GM12878 (cell line): ENCODE data around the gene DIO2. TPM values are rescaled to one million over a fixed set of nuclear protein-coding genes. Genes with fewer than 3 reads are reported as not detected.

Experiments used
- ATAC-seq: fragments of 200-7000 bp; cut with Tn5 transposase; 3 replicates; pipeline ENCODE4 v1.9.1; 2020; ENCODE audit warnings: mild to moderate bottlenecking, moderate library complexity
- BruUV-seq: library from RNA; stranded (reverse); fragments of 400-500 nt; replicated peaks from 2 replicates; lab custom pipeline; 2021; lab: Mats Ljungman, UMichigan
- CTCF ChIA-PET: fragments of 300-600 bp; sonication (Branson Sonifier 250); formaldehyde crosslinking; extraction: SDS; loops from one replicate; lab custom pipeline; 2021; ENCODE audit warnings: inconsistent platforms; lab: Yijun Ruan, JAX
- POLR2A ChIA-PET: fragments of 350-600 bp; formaldehyde crosslinking; extraction: SDS; loops from one replicate; lab custom pipeline; 2021; ENCODE audit warnings: inconsistent platforms; lab: Charles Lee
- RAD21 ChIA-PET: fragments of 300-600 bp; sonication (Branson Sonifier 250); formaldehyde crosslinking; loops from one replicate; lab custom pipeline; 2023; ENCODE audit warnings: antibody characterized with exemption; ENCODE audit not compliant: unreplicated experiment; lab: Charles Lee
- SMC1A ChIA-PET: fragments of 300-600 bp; sonication (Branson Sonifier 250); formaldehyde crosslinking; loops from one replicate; lab custom pipeline; 2023; ENCODE audit not compliant: unreplicated experiment, uncharacterized antibody; lab: Charles Lee
- DNase-seq: peaks from one replicate; pipeline ENCODE4 v3.0.0-alpha.2; 2011; ENCODE audit warnings: low read depth, low spot score
- FAIRE-seq: peaks from 3 replicates; lab custom pipeline; 2011; peaks lifted over from hg19 to GRCh38; lab: Jason Lieb, UNC
- H2AFZ ChIP-seq: 2 replicates; pipeline ENCODE4 v1.6.0; 2011; ENCODE audit warnings: low read depth, low read length, control low read depth; ENCODE audit not compliant: control insufficient read depth
- H3K27ac ChIP-seq: 2 replicates; pipeline ENCODE4 v1.5.1; 2011; ENCODE audit warnings: control low read depth; ENCODE audit not compliant: control insufficient read depth, insufficient read depth
- H3K27me3 ChIP-seq, 2 experiments: replicated peaks in 1 of 2; 2 replicates each; pipeline versions ENCODE4 v1.6.0 to v1.6.1; 2011; ENCODE audit warnings: low read length in 1 of 2; ENCODE audit not compliant: control insufficient read depth in 2 of 2, insufficient read depth in 2 of 2
- H3K36me3 ChIP-seq, 2 experiments: 2 replicates each; pipeline ENCODE4 v1.5.1; 2011; ENCODE audit warnings: low read length in 1 of 2; ENCODE audit not compliant: control insufficient read depth in 2 of 2, insufficient read depth in 2 of 2
- H3K4me1 ChIP-seq: 2 replicates; pipeline ENCODE4 v1.6.1; 2011; ENCODE audit warnings: mild to moderate bottlenecking, low read length, moderate library complexity, mixed read lengths; ENCODE audit not compliant: control insufficient read depth, insufficient read depth
- H3K4me2 ChIP-seq: 2 replicates; pipeline ENCODE4 v1.6.0; 2011; ENCODE audit warnings: control low read depth; ENCODE audit not compliant: control insufficient read depth, insufficient read depth
- H3K4me3 ChIP-seq: fragments of 200-600 bp; sonication (generic); 2 replicates; pipeline ENCODE4 v1.5.1; 2016
- H3K79me2 ChIP-seq: 2 replicates; pipeline ENCODE4 v1.6.0; 2011; ENCODE audit warnings: low read length; ENCODE audit not compliant: control insufficient read depth, insufficient read depth
- H3K9ac ChIP-seq: 2 replicates; pipeline ENCODE4 v1.8.0; 2011; ENCODE audit warnings: low read length, control low read depth, mixed read lengths; ENCODE audit not compliant: control insufficient read depth, insufficient read depth
- H3K9me3 ChIP-seq: replicated peaks from 3 replicates; pipeline ENCODE4 v1.5.1; 2011; ENCODE audit warnings: mild to moderate bottlenecking, low read length; ENCODE audit not compliant: control insufficient read depth, insufficient read depth
- H4K20me1 ChIP-seq: 2 replicates; pipeline ENCODE4 v1.6.0; 2011; ENCODE audit not compliant: control insufficient read depth, insufficient read depth
- CHD2 ChIP-seq: IDR thresholded peaks from 2 replicates; pipeline ENCODE4 v1.6.1; 2011; ENCODE audit warnings: low read depth, low read length, improper control_type of control experiment, borderline replicate concordance
- E2F8 ChIP-seq: fragments of 450-650 bp; IDR thresholded peaks from 2 replicates; pipeline ENCODE4 v1.6.1; 2018; ENCODE audit warnings: mild to moderate bottlenecking, low read depth, moderate library complexity; ENCODE audit not compliant: partially characterized antibody
- ESRRA ChIP-seq: IDR thresholded peaks from 2 replicates; pipeline ENCODE4 v1.6.1; 2012; ENCODE audit warnings: mild to moderate bottlenecking, low read length, improper control_type of control experiment
- NFYA ChIP-seq: IDR thresholded peaks from 2 replicates; pipeline ENCODE4 v1.6.1; 2011; ENCODE audit warnings: low read depth, mild to moderate bottlenecking, low read length, improper control_type of control experiment, borderline replicate concordance
- POLR2AphosphoS5 ChIP-seq: IDR thresholded peaks from 2 replicates; pipeline ENCODE4 v1.6.1; 2011; ENCODE audit warnings: mild to moderate bottlenecking, low read length, inconsistent platforms
- POU2F2 ChIP-seq: IDR thresholded peaks from 3 replicates; pipeline ENCODE4 v1.6.1; 2011; ENCODE audit warnings: low read depth, mild to moderate bottlenecking, low read length, borderline replicate concordance
- RELA ChIP-seq: fragments of 450-650 bp; IDR thresholded peaks from 2 replicates; pipeline ENCODE4 v1.8.0; 2014; ENCODE audit warnings: borderline replicate concordance; ENCODE audit not compliant: partially characterized antibody
- SREBF2 ChIP-seq: IDR thresholded peaks from 2 replicates; pipeline ENCODE4 v1.6.1; 2012; ENCODE audit warnings: mild to moderate bottlenecking, low read length
- SUPT20H ChIP-seq: IDR thresholded peaks from 2 replicates; pipeline ENCODE4 v1.6.1; 2011; ENCODE audit warnings: low read depth, mild to moderate bottlenecking, low read length, moderate library complexity, borderline replicate concordance; ENCODE audit not compliant: control insufficient read depth
- TAF1 ChIP-seq: IDR thresholded peaks from 2 replicates; pipeline ENCODE4 v1.6.1; 2011; ENCODE audit warnings: mild to moderate bottlenecking, low read depth, low read length, borderline replicate concordance
- USF1 ChIP-seq: IDR thresholded peaks from 2 replicates; pipeline ENCODE4 v1.6.1; 2011; ENCODE audit warnings: borderline replicate concordance, low read depth, mild to moderate bottlenecking, moderate library complexity, mixed read lengths, low read length; ENCODE audit not compliant: insufficient read depth; ENCODE audit errors: extremely low read length
- ZBTB4 ChIP-seq: fragments of 450-650 bp; formaldehyde crosslinking; IDR thresholded peaks from 2 replicates; pipeline ENCODE4 v1.4.0; 2022; ENCODE audit warnings: mild to moderate bottlenecking, moderate library complexity
- WGBS: methylation state at CpG from one replicate; pipeline ENCODE4 v1.1.6; 2016; ENCODE audit warnings: low lambda C conversion rate; ENCODE audit not compliant: insufficient replicate concordance, insufficient coverage; ENCODE audit errors: missing lambda C conversion rate; 5-methylcytosine and 5-hydroxymethylcytosine counted together
- in situ Hi-C: fragments of 300-500 bp; cut with MboI; formaldehyde crosslinking; loops from 9 replicates; pipeline ENCODE4 v1.14.3; 2018; ENCODE audit warnings: mixed read lengths
- intact Hi-C: fragments of 100-400 bp; cut with micrococcal nuclease; formaldehyde crosslinking; loops from one replicate; pipeline ENCODE4 v1.14.2; 2022; ENCODE audit not compliant: unreplicated experiment
- polyA plus RNA-seq, 11 experiments: library from polyadenylated mRNA; depleted of rRNA in 4 of 11; unstranded in 6 of 11; stranded (reverse) in 5 of 11; fragments of >200 nt; fragmentation: Nextera tagmentation in 4 of 11; fragmentation: Illumina TruSeq in 1 of 11; extraction: Ambion mirVana in 4 of 11; extraction: Trizol in 1 of 11; gene quantifications; 1 replicate in 1 of 11; 2 replicates in 10 of 11; pipeline versions ENCODE4 v1.2.1 to v1.2.3, GENCODE V29; 2011 to 2016; ENCODE audit warnings: inconsistent platforms in 2 of 11, missing spikeins in 2 of 11, low read depth in 1 of 11
- total RNA-seq, 4 experiments: library from RNA; depleted of rRNA in 3 of 4; stranded (reverse); fragments of >200 nt in 3 of 4; fragmentation: Illumina TruSeq in 1 of 4; extraction: Trizol in 1 of 4; gene quantifications; 2 replicates each; pipeline versions ENCODE4 v1.2.1 to v1.2.3, GENCODE V29; 2013 to 2021

Gene DIO2
- total and polyA plus RNA-seq, 10 of the 15 experiments (the other 5 are each of a cell fraction or from before 2014, with no cell fraction given), result not detected

- Histone ChIP-seq H2AFZ (no peak overlapping the region), H3K9me3 (no peaks in the 10 kb centered on the region), H3K4me3 (no peak overlapping the region), H3K4me1 (no peaks in the 10 kb centered on the region), H3K27me3 (no peaks in the 10 kb centered on the region), H3K79me2 (no peaks in the 10 kb centered on the region), H3K36me3 (no peaks in the 10 kb centered on the region), H4K20me1 (no peaks in the 10 kb centered on the region), H3K27ac (no peak overlapping the region), H3K9ac (no peak overlapping the region), H3K4me2 (no peak overlapping the region)
- ATAC-seq (no peak), DNase-seq (no peak), FAIRE-seq (no peak)
- ChIA-PET RAD21 (no interaction called here), CTCF (no interaction called here), POLR2A (no interaction called here), SMC1A (no interaction called here)
- BruUV-seq, result no TSS peak
- intact Hi-C loops, result no loop called here
- in situ Hi-C loops, result no loop called here
- WGBS, result 0% methylated on average over 1 of the region's 1 CpG
- TF ChIP-seq ZBTB4 (no peak), POLR2AphosphoS5 (no peak), NFYA (no peak), POU2F2 (no peak), E2F8 (no peak), SREBF2 (no peak), SUPT20H (no peak), CHD2 (no peak), RELA (no peak), ESRRA (no peak), USF1 (no peak), TAF1 (no peak)
These were observed 58.5 kb downstream of the DIO2 start for GRCh38 chr14:80152763-80153162.
